ENCODE results near the gene CRK. TPM values are rescaled to one million over a fixed set of nuclear protein-coding genes. Genes with fewer than 3 reads are reported as not detected.
A peak's percentile ranks its signal among the peaks of the same experiment; 100 is the strongest.

CRK gene
- 10 to 100 TPM; 74.6 to 80.9 TPM for total RNA-seq
- long read RNA-seq, transcript CRK-202 (3 exons, 3,675 nt) = major isoform, 88 of 156 reads
- long read RNA-seq, transcript CRK-201 (3 exons, 3,880 nt) = minor isoform, 31 of 156 reads
- long read RNA-seq, partial matches to known transcripts = 2 of 156 reads
- long read RNA-seq, other reads (novel, unspliced or antisense) = 35 of 156 reads

GRCh38 chr17:1455797-1456599 is at the start of gene CRK:
CRK (minus strand) TSS chr17:1456232; CDS start chr17:1456117, 115 bp downstream.
- peak; percentile 93 to 97 for DNase-seq
- peak; percentile 81 for ATAC-seq
- intact Hi-C loops (cut with DNase I, micrococcal nuclease) = loop anchor here in 1 of 2 donors (10.0 kb wide), 1 partner anchor 91 kb away; no protein-coding TSS in a partner anchor

- no peak for ATAC-seq
- no peak for DNase-seq
- intact Hi-C loops (cut with DNase I, micrococcal nuclease) = no loop called here
These were observed 49.6 kb upstream of the CRK start for GRCh38 chr17:1505586-1505985.

- intact Hi-C loops (cut with DNase I, micrococcal nuclease) = no loop called here
- DNase-seq (no peak), ATAC-seq (no peak)
These were observed 48.8 kb upstream of the CRK start for GRCh38 chr17:1504866-1505265.

- intact Hi-C loops (cut with DNase I, micrococcal nuclease) = no loop called here
- ATAC-seq (peak; percentile 42), DNase-seq (no peak)
These were observed 47.7 kb upstream of the CRK start for GRCh38 chr17:1503699-1504098.

GRCh38 chr17:1498869-1499268 is 42.8 kb upstream of the CRK start:
- DNase-seq (no peak), ATAC-seq (no peak)
- intact Hi-C loops (cut with DNase I, micrococcal nuclease) = no loop called here

- DNase-seq (no peak), ATAC-seq (no peak)
- intact Hi-C loops (cut with DNase I, micrococcal nuclease) = no loop called here
These were observed 42.2 kb upstream of the CRK start for GRCh38 chr17:1498233-1498632.

- intact Hi-C loops (cut with DNase I, micrococcal nuclease) = no loop called here
- no peak for DNase-seq
- no peak for ATAC-seq
These were observed 41.8 kb upstream of the CRK start for GRCh38 chr17:1497831-1498230.

GRCh38 chr17:1496869-1497268 is 40.8 kb upstream of the CRK start:
- intact Hi-C loops (cut with DNase I, micrococcal nuclease) = no loop called here
- ATAC-seq (no peak), DNase-seq (no peak)

- intact Hi-C loops (cut with DNase I, micrococcal nuclease) = no loop called here
- ATAC-seq = no peak
- DNase-seq = no peak
These were observed 39.4 kb upstream of the CRK start for GRCh38 chr17:1495265-1495989.

- no peak for ATAC-seq
- intact Hi-C loops (cut with DNase I, micrococcal nuclease) = no loop called here
- no peak for DNase-seq
These were observed 38.8 kb upstream of the CRK start for GRCh38 chr17:1494736-1495253.

GRCh38 chr17:1494203-1494602 is 38.2 kb upstream of the CRK start:
- DNase-seq (no peak), ATAC-seq (no peak)
- intact Hi-C loops (cut with DNase I, micrococcal nuclease) = no loop called here

- DNase-seq = peak; percentile 68 to 80
- peak; percentile 62 for ATAC-seq
- intact Hi-C loops (cut with DNase I, micrococcal nuclease) = no loop called here
These were observed 37.4 kb upstream of the CRK start for GRCh38 chr17:1493291-1493980.

- DNase-seq (peak in 1 of 2 donors; percentile 35), ATAC-seq (peak; percentile 5)
- intact Hi-C loops (cut with DNase I, micrococcal nuclease) = no loop called here
These were observed 36.5 kb upstream of the CRK start, which contains the start of gene MYO1C for GRCh38 chr17:1492249-1493206. MYO1C (minus strand) TSS chr17:1492686; CDS start chr17:1492487, 199 bp downstream.

- intact Hi-C loops (cut with DNase I, micrococcal nuclease) = no loop called here
- ATAC-seq (peak; percentile 46), DNase-seq (peak in 1 of 2 donors; percentile 81)
These were observed 35.6 kb upstream of the CRK start for GRCh38 chr17:1491443-1492248.

- peak; percentile 79 to 85 for DNase-seq
- intact Hi-C loops (cut with DNase I, micrococcal nuclease) = no loop called here
- ATAC-seq = peak; percentile 44
These were observed 34.8 kb upstream of the CRK start for GRCh38 chr17:1490643-1491442.

GRCh38 chr17:1488826-1489270 is 32.8 kb upstream of the CRK start:
- ATAC-seq = no peak
- DNase-seq = peak in 1 of 2 donors; percentile 38
- intact Hi-C loops (cut with DNase I, micrococcal nuclease) = no loop called here

Measured in left colon (tissue), 2 donors.